Limb (tissue), 2 donors: Measurements from ENCODE around the gene XRCC1.
A peak's percentile ranks its signal among the peaks of the same experiment; 100 is the strongest.
"Not testable (repeated sequence)": the region's sequence is repeated elsewhere in the genome, so short reads cannot be mapped to it uniquely, and the experiment has no call there.

Experiments
- DNase-seq, 2 donors: peaks; one replicate each; pipeline ENCODE4 v3.0.0-alpha.2; 2016; ENCODE audit errors: extremely low spot score in 2 of 2

XRCC1 gene

DNA sequence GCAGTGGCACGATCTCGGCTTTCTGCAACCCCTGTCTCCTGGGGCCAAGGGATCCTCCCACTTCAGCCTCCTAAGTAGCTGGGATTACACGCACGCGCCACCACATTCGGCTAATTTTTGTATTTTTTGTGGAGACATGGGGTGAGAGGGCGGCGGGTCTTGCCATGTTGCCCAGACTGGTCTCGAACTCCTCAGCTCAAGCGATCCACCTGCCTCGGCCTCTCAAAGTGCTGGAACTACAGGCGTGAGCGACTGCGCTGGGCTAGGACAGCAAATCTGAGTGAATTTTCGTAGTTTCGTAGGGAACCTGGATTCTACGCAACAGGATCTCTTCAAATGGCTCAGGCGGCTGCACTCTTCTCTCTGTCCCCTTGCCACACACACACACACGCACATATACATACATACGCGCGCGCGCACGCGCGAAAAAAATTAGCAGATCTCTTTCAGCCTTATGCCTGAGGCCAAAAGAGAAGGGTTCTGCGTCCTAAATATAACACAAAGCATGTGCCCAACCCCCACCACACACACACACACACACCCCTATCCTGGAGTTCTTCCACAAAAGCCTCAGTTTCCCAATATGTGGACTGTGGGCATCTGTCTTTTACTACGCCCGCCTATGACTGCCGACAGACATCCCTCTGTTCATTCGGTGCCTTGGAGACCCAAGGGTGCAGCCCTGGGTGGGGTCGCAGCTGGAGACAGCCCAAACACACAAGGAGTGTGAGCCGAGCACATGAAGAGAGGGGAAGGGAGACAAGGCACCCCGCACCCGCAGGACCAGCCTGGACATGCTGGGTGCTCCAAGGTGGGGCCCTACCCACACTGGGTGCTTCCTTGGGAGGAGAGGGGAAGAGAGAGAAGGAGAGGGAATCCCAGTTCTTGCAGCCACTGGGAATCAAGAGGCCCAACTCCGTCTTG lies 890 bp upstream of the XRCC1 start:
- peak in 1 of 2 donors; percentile 51 for DNase-seq

DNA sequence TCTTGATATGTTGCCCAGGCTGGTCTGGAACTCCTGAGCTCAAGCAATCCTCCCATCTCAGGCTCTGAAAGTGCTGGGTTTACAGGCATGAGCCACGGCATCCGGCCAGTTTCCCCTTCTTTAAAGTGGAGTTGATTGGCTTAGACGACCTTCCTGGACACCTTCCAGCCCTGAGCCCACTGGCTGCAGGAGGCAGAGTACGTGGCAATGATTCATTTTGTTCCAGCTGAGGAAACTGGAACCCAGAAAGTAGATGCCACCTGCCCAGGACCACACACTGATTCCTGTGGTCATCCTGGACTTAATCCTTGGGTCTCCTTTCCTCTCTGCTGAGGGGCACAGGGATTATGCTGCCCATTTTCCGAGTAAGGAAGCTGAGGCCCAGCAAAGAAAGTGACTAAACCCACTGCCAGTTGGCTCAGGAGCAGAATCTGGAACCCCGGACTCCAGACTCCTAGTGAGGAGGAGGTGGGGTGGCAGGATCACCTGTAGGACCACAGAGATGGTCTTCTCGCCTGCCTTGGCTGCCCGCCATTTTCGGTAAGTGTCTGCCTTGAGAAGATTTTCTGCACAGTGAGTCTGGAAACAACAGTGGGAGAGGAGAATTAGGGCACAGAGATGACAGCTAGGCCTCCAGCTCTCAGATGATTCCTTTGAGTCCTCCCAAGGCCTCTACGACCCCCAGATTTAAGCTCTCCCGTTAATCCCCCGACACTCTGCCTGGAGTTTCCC lies 737 bp downstream of the XRCC1 start:
- DNase-seq = no peak

DNA sequence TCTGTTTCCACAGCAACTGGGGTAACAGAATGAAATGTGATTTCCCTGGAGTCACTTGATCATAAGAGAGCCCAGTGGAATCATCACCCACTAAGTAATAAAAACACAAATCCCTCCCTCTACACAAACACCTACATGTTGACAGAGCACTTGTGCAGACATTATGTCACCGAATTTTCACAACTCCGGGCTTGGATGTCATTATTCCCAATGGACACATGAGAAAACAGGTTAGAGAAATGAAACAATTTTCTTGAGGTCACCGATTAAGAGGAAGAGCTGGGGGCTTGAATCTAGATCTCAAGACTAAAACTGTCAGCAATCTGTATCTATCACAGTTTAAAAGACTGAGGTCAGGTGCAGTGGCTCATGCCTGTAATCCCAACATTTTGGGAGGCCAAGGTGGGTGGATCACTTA lies 3.1 kb downstream of the XRCC1 start:
- no peak for DNase-seq

DNA sequence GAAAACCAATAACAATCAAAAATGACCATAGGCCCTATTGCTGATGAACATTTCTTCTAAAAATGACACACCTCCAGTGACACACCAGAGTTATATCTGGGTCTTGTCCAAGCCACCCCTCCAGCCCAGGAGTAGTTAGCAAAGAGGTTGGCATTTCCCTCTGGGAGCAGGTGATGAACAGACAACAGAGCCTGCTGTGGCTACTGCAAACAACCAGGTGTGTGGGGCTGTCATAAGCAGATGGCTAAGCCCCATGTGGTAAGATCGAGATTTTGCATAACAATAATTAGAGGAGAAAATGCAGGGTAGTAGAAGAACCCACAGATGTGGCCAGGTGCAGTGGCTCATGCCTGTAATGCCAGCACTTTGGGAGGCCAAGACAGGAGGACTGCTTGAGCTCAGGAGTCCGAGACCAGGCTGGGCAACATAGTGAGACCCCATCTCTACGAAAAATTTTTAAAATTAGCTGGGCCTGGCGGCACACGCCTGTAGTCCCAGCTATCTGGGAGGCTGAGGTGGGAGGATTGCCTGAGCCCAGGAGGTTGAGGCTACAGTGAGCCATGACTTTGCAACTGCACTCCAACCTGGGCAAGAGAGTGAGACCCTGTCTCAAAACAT lies 5.0 kb downstream of the XRCC1 start:
- no peak for DNase-seq

DNA sequence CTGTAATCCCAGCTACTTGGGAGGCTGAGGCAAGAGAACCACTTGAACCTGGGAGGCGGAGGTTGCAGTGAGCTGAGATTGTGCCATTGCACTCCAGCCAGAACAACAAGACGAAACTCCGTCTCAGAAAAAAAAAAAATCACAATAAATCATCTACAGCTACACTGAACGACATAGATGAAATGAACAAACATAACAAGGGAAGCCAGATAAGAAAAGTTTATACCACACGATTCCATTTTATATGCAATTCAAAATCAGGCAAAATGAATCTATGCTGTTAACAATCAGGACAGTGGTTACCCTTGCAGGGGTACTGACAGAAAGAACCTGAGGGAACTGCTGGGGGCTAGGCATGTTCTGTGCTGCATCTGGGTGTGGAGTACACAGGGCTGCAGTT lies 5.7 kb downstream of the XRCC1 start:
- DNase-seq = no peak

DNA sequence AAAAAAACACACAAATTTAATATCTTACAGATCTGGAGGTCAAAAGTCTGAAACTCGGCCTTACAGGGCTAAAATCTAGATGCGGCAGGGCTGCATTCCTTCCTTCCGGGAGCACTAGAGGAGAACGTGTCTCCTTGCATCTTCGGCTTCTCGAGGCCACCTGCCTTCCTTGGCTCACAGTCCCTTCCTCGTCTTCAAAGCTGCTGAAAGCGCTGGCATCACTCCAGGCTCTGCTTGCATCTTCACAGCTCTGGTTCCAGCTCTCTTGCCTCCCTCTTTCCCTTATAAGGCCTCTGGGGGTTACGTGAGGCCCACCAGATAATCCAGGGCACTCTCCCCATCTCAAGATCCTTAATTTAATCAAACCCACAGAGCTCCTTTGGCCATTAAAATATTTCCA lies 10.5 kb downstream of the XRCC1 start:
- DNase-seq = no peak

DNA sequence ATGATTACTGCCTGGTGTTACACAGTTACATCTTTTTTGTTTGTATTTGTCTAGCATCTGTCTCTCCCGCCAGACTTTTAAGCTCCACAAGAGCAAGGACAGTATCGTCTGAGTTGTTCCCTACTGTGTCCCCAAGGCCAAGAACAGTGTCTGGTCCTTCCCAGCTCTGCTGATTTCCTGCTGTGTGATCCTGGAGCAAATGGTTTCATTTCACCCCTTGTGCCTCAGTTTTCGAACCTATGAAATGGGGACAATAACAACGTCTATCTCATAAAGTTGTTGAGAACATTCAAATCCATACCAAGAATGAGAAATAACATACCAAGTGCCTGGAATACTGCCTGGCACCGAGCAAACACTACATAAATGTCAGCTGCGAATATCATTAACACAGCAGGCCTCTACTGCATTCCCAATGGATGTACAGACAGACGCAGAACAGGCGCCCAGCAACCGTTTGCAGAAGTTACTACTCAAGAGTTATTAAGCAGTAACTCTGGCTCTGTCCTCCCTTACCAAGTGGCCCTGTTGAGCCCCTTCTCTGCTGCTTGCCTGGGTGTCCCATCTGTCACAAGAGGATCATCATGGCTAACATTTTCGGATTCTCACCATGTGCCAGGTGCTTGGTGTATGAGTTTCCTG lies 11.4 kb downstream of the XRCC1 start:
- DNase-seq = no peak

DNA sequence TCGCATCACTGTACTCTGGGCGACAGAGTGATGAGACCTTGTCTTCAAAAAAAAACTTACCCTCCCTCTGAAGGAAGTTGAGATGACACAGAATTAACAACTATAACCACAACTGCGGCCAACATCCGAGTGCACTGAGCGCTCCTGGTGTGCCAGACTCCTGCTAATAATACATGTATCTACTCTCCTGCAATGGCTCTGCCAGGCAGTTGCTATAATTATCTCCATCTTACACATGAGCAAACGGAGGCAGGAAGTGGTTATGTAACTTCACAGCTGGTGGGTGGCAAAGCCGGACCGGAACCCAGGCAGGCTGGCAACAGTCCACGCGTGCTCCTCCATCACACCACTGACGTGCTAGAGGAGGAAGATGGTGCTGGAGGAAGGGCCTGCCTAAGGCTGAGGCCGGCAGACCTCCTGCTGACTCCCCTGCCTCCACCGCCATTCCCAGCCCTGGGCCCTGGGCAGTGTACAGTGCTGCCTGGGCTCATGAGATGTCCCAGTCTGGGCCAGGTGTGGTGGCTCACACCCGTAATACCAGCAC lies 12.6 kb downstream of the XRCC1 start:
- DNase-seq = no peak

DNA sequence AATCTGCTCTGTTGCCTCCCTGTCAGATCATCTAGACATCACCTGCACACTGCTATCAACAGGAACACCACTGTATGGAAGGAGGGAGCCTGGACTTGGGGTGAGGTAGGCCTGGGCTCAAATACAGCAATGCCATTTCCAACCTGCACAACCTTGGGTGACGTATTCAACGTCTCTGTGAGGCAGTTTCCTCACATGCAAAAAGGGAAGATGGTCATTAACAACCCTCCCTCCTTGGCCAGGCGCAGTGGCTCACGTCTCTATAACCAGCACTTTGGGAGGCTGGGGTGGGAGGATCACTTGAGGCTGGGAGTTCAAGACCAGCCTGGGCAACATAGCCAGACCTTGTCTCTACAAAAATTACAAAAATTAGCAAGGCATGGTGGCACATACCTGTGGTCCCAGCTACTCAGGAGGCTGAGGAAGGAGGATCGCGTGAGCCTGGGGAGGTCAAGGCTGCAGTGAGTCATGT lies 13.1 kb downstream of the XRCC1 start:
- no peak for DNase-seq

DNA sequence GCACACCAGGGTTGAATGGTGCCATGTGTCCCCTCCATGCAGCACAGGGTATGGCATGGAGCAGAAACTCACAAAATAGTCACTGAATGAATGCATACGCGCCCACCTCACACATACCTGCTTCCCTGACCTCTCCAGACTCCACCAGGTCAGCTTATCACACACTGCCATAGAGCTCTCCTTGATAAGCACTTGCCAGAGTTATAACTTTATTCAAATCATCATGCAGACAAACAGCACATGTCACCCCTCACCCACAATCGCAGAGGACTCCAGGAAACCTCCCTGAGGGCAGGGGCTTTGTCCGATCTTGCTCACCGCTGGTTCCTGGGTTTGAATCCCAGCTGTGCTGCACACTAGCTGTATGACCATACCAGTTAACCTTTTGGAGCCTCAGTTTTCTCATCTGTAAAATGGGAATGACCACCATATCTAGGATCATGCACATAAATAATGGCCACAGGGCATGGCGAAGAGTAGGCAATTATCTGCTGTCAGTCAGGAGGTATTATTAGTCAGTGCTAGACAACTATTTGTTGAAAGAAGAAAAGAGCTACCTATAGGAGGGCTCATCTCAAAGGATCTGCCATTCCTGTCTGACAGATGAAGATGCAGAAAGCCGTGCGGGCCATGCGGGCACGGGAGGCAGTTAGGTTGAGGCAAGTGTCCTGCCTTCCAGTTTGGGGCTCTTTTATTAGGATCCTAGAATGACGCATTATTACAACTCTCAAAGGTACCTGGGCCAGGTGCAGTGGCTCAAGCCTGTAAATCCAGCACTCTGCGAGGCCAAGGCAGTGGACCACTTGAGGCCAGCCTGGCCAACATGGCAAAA lies 14.0 kb downstream of the XRCC1 start:
- no peak for DNase-seq

DNA sequence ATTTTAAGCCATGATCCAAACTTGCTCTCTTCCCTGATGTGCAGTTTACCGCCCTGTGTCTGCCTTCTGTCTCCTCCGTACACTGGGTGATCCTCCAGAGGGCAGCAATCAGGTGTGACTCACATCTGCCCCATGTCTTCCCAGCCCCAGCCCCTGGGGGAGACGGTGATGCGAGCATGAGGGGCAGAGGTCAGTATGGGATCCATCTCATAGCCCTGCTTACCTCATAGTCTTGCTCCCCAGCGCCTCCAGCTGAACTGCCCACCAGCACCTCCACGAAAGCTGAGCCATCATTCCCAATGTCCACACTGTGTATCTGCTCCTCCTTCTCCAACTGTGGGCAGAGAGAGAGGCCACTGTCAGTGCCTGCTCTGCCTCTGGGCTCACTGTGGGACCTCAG lies 14.6 kb downstream of the XRCC1 start:
- no peak for DNase-seq

DNA sequence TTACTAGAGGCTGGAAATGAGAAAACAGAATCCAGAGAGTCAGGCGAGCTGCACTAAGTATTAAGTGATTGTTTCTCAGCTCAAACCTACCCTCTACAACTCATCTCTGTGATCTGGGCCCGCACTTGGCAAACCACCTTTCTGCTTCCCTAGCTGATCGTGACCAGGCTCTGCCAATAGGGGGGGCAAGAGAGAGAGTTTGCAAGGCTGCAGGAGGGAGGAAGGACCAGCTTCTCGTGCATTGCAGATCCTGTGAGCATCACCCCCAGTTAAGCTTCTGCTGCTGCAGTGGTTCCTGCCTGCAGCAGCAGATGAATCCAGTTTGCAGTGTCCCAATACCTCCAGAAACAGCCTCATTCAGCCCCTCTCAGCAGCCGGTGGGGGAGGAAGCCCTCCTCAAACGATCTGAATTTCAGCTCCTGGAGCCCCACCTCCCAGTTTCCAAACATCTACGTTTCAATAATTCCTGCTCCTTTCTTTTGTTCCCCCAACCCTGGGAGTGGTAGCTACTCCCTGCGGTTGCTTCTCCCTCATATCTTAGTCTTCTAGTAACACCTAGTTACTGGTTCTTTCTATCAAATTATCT lies 20.0 kb downstream of the XRCC1 start:
- DNase-seq = peak in 1 of 2 donors; percentile 83

DNA sequence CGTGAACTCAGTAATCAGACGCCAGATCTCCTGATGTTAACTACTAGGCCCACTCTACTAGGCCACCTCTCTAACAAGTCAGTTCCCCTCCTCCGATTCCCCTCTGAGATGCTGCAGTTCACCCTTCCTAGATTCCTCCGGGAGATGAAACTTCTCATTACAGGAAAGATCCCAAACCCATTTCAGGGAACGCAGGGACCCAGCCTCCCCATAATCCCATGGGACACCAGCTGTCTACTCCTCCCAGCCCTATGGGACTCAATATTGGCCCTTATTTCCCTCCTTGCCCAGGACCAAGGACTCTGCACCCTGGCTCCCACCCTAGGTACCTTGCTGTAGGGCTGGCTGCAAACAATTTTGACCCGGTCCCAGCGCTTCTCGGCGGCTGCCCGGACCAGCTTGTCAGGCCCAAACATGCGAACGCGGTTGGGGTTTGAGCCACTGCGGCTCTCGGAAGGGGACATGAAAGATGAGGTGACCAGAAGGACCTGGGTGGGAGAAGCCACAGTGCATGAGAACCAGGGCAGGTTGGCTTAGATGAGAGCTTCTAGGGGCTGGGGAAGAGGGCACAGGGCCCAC lies 20.9 kb downstream of the XRCC1 start:
- no peak for DNase-seq

DNA sequence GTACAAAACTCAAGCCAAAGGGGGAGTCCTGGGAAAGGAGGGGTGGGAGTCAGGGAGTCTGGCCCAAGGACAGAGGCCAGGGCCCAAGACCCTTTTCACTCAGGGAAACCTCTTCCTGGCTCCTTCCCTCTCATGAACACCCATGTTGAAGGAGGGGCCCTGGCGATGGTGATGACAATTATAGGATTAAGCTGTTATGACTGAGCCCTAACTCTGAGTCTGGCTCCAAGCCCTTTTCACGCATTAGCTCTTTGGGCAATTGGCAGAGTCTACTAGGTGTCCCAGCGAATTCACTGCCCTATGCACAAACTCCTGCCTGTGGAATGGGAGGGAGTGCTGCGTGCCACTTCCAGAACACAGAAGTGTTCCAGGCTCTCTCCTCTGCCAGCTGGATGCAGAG lies 21.7 kb downstream of the XRCC1 start:
- no peak for DNase-seq

DNA sequence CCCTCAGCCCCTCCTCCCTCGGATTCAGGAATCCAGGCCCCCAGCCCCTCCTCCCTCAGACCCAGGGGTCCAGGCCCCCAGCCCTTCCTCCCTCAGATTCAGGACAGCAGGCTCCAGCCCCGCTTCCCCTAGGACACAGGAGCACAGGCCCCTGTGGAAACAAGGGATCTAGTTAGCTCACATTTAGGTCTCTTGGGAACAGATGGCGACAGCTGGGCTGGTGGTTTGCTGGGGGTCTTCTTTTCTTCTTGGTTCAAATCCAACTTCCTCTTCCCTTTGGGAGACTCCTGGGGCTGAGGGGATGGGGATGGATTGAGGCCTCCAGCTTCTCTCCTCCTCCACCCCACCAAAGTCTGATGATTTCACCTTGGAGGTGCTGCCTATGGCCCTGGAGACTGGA lies 22.7 kb downstream of the XRCC1 start:
- no peak for DNase-seq

DNA sequence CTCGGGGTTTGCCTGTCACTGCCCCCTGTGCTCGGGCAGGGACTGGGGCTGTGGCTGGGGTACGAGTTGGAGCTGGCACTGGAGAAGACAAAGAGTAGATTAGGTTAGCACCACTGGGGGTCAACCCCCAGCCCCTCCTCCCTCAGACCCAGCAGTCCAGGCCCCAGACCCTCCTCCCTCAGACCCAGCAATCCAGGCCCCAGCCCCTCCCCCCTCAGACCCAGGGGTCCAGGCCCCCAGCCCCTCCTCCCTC lies 23.2 kb downstream of the XRCC1 start:
- no peak for DNase-seq

DNA sequence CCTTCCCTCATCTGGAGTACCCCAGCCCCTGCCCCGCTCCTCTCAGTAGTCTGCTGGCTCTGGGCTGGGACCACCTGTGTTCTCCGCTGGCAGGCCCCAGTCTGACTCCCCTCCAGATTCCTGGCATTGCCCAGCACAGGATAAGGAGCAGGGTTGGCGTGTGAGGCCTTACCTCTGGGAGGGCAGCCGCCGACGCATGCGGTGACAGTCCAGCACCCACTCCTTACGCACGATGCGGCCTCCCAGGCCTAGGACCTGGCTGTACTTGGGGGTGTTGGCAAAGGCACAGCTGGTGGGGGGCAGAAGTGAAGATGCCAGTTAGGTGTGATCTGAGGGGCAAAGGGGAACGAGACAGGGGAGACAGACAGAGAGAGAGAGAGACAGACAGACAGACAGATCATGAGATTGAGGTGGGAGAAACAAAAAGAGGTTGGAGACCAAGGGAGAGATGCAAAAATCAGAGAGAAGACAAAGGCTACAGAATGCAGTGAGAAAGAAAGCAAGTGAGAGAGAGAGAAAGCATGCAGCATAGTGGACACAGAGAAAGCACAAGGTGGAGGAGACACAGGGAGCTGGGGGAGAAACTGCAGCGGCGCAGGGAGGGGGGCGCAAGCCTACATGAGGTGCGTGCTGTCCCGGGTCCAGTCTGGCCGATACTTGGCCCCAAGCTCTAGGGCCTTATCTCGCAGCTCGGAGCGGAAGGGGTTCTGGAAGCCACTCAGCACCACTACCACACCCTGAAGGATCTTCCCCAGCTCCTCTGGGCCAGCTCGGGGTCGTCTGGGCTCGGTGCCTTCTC lies 23.7 kb downstream of the XRCC1 start:
- no peak for DNase-seq

DNA sequence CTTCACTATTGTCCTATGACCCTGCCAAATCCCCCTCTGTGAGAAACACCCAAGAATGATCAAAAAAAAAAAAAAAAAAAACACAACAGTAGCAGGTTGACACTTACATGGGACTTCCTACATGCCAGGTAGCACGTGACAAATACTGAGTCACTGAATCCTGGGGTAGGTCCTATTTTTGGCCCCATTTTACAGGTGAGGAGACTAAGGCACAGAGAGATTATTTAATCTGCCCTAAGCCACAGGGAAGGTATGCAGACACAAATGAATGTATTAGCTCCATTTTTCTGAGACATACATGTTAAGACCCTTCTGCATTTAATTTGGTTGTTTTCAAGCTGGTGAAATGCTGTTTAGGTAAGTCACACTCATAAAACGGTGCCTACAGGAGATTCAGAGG lies 26.6 kb downstream of the XRCC1 start:
- DNase-seq = no peak

DNA sequence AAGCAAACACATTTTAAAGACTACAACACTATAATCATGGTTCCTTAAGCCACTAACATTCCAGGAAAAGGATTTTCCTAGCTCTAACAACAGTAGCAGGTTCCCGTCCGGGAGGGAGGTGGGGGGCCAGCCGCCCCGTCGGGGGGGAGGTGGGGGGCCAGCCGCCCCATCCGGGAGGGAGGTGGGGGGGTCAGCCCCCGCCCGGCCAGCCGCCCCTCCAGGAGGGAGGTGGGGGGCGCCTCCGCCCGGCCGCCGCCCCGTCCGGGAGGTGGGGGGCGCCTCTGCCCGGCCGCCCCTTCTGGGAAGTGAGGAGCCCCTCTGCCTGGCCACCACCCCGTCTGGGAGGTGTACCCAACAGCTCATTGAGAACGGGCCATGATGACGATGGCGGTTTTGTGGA lies 27.4 kb downstream of the XRCC1 start:
- DNase-seq = not testable (repeated sequence)
